ENCODE data around the gene COPG2.

COPG2 gene

GRCh38 chr7:130641040-130641439, 27.5 kb downstream of the COPG2 start:
- TF ChIP-seq YY1 (IDR thresholded peaks at IDR 0.05; ENCODE audit: low read depth) (no peak), CEBPB (IDR thresholded peaks at IDR 0.05) (no peak), EP300 (IDR thresholded peaks at IDR 0.05; ENCODE audit: borderline replicate concordance) (no peak), REST (IDR thresholded peaks at IDR 0.05; ENCODE audit: low read depth) (no peak), TEAD4 (IDR thresholded peaks at IDR 0.05) (no peak), MAX (IDR thresholded peaks at IDR 0.05) (no peak), RAD21 (IDR thresholded peaks at IDR 0.05; ENCODE audit: low read depth) (no peak), TCF12 (IDR thresholded peaks at IDR 0.05; ENCODE audit: low read depth) (no peak), ZBTB7A (IDR thresholded peaks at IDR 0.05; ENCODE audit: low read depth) (no peak), CREB1 (IDR thresholded peaks at IDR 0.05; ENCODE audit: low read depth) (no peak), EGR1 (IDR thresholded peaks at IDR 0.05) (no peak), FOXM1 (IDR thresholded peaks at IDR 0.05; ENCODE audit: borderline replicate concordance, low read depth) (no peak), USF1 (IDR thresholded peaks at IDR 0.05) (no peak), NFIC (IDR thresholded peaks at IDR 0.05) (no peak), TAF1 (IDR thresholded peaks at IDR 0.05; ENCODE audit: low read depth) (no peak)

- TF ChIP-seq RAD21 (IDR thresholded peaks at IDR 0.05; ENCODE audit: low read depth), result no peak
- TF ChIP-seq ZBTB7A (IDR thresholded peaks at IDR 0.05; ENCODE audit: low read depth), result no peak
- no peak for TF ChIP-seq TAF1 (IDR thresholded peaks at IDR 0.05; ENCODE audit: low read depth)
- TF ChIP-seq TEAD4 (IDR thresholded peaks at IDR 0.05), result no peak
- TF ChIP-seq MAX (IDR thresholded peaks at IDR 0.05), result no peak
- no peak for TF ChIP-seq FOXM1 (IDR thresholded peaks at IDR 0.05; ENCODE audit: borderline replicate concordance, low read depth)
- TF ChIP-seq YY1 (IDR thresholded peaks at IDR 0.05; ENCODE audit: low read depth), result no peak
- no peak for TF ChIP-seq REST (IDR thresholded peaks at IDR 0.05; ENCODE audit: low read depth)
- TF ChIP-seq CREB1 (IDR thresholded peaks at IDR 0.05; ENCODE audit: low read depth), result no peak
- TF ChIP-seq EGR1 (IDR thresholded peaks at IDR 0.05), result no peak
- TF ChIP-seq USF1 (IDR thresholded peaks at IDR 0.05), result no peak
- no peak for TF ChIP-seq CEBPB (IDR thresholded peaks at IDR 0.05)
- no peak for TF ChIP-seq EP300 (IDR thresholded peaks at IDR 0.05; ENCODE audit: borderline replicate concordance)
- no peak for TF ChIP-seq NFIC (IDR thresholded peaks at IDR 0.05)
- TF ChIP-seq TCF12 (IDR thresholded peaks at IDR 0.05; ENCODE audit: low read depth), result no peak
Measured at GRCh38 chr7:130639388-130639787, 29.2 kb downstream of the COPG2 start.

- TF ChIP-seq CEBPB (IDR thresholded peaks at IDR 0.05), result no peak
Measured at GRCh38 chr7:130632111-130632510, 36.4 kb downstream of the COPG2 start.

GRCh38 chr7:130628901-130629300, 39.6 kb downstream of the COPG2 start:
- no peak for TF ChIP-seq RAD21 (IDR thresholded peaks at IDR 0.05; ENCODE audit: low read depth)
- no peak for TF ChIP-seq EGR1 (IDR thresholded peaks at IDR 0.05)
- no peak for TF ChIP-seq TCF12 (IDR thresholded peaks at IDR 0.05; ENCODE audit: low read depth)
- no peak for TF ChIP-seq MAX (IDR thresholded peaks at IDR 0.05)
- TF ChIP-seq TEAD4 (IDR thresholded peaks at IDR 0.05), result no peak
- no peak for TF ChIP-seq FOXM1 (IDR thresholded peaks at IDR 0.05; ENCODE audit: borderline replicate concordance, low read depth)

GRCh38 chr7:130627775-130628174, 40.8 kb downstream of the COPG2 start:
- TF ChIP-seq TCF12 (IDR thresholded peaks at IDR 0.05; ENCODE audit: low read depth) (no peak), REST (IDR thresholded peaks at IDR 0.05; ENCODE audit: low read depth) (no peak), YY1 (IDR thresholded peaks at IDR 0.05; ENCODE audit: low read depth) (no peak), FOXM1 (IDR thresholded peaks at IDR 0.05; ENCODE audit: borderline replicate concordance, low read depth) (no peak), USF1 (IDR thresholded peaks at IDR 0.05) (no peak), TEAD4 (IDR thresholded peaks at IDR 0.05) (no peak), MAX (IDR thresholded peaks at IDR 0.05) (no peak), EP300 (IDR thresholded peaks at IDR 0.05; ENCODE audit: borderline replicate concordance) (no peak), TAF1 (IDR thresholded peaks at IDR 0.05; ENCODE audit: low read depth) (no peak), CREB1 (IDR thresholded peaks at IDR 0.05; ENCODE audit: low read depth) (no peak), NFIC (IDR thresholded peaks at IDR 0.05) (no peak), ZBTB7A (IDR thresholded peaks at IDR 0.05; ENCODE audit: low read depth) (no peak), EGR1 (IDR thresholded peaks at IDR 0.05) (no peak), CEBPB (IDR thresholded peaks at IDR 0.05) (no peak)

Measured in Ishikawa (cell line).